IPS-NIHi11 (cell line): ENCODE data around the gene PANK1.

Experiments
- DNase-seq: peaks from one replicate; pipeline ENCODE4 v3.0.0; 2012; ENCODE audit warnings: mixed read lengths, low spot score

PANK1 gene

DNA sequence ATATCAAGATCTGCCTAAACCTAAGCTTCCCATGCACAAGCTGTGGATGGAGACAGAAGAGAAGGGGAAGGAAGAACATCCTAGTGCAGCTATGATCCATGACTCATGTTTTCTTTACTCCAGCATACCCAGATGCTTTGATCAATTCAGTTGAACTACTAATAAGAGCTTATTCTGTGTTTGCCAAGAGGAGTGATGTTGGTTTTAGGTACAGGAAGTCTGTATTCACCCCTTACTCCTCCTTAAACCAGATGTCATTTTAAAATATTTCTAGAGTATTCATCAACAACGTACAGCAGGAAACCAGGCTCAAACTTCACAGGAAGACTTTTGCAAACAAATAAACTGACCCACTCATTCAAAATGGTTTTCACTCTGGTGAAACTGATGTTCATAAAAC, 29.2 kb downstream of the PANK1 start:
- DNase-seq, result no peak

DNA sequence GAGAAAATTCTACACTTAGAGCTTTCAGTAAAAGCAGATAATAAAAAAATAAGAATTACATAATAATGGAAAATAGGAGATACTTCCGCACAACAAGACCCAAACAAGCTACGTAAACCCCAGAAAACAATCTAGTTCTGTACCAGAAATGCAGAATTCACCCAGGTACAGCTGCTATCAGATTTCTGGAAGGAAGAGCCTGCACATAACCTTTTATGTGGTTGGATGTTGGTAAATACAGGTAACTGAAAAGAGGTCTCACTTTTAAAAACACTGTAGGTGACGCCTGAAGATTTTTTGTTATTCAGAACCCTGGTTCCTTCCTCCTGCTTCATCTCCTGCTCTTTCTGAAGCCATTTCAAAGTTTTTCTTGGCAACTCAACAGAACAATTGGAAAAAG, 29.9 kb downstream of the PANK1 start:
- DNase-seq, result no peak

DNA sequence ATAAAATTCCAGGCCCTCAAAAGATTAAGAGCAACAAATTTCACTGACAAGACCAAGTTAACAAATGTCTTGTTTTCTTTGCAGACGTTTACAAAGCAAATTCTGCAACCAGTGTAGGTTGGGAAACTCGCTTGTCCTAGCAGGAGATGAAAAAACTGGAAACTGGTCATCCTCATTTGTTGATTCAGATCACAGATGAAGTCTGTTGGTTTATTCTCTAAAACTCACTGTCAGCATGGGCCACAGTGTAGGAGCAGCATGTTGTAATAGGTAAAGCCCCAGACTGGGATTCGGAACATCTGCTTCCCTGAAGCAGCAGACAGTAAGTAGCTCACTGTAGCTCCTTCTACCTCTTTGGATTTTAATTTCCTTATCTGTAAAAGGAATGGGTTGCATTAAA, 31.5 kb downstream of the PANK1 start:
- DNase-seq, result no peak

- DNase-seq, result no peak
Measured at GRCh38 chr10:89611282-89611681, 33.8 kb downstream of the PANK1 start.

DNA sequence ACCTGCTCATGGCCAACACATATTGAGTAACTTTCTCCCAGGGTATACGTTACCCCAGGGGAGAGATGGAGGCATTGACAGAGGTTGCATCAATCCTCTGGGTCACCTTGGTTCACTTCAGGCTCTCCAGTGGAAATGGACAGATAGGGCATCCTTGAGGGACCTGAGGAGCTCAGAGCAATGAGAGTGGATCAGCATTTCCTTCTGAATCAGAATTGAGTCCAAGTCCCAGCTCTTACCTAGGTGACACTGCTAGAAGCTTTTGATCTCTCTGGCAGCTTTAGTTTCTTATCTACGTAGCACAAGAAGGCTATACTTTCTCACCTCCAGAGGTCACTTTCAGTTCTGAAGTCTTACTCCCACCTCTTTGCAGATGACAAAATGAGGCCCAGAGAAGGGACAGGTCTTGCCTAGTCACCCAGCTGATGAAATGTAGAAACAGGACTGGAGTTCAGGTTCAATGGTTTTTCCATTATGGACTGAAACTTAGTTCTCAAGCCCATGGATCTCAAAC, 35.2 kb downstream of the PANK1 start:
- no peak for DNase-seq

DNA sequence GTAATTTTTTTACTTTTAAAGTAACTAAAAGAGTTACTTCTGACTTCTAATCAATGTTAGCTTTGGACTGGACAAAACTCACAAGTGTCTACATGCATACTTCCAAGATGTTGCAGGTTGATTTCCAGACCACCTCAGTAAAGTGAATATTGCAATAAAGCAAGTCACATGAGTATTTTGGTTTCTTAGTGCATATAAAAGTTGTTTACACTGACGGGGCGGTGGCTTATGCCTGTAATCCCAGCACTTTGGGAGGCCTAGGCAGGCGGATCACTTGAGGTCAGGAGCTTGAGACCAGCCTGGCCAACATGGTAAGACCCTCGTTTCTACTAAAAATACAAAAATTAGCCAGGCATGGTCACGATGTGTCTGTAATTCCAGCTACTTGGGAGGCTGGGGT, 40.8 kb downstream of the PANK1 start:
- no peak for DNase-seq

DNA sequence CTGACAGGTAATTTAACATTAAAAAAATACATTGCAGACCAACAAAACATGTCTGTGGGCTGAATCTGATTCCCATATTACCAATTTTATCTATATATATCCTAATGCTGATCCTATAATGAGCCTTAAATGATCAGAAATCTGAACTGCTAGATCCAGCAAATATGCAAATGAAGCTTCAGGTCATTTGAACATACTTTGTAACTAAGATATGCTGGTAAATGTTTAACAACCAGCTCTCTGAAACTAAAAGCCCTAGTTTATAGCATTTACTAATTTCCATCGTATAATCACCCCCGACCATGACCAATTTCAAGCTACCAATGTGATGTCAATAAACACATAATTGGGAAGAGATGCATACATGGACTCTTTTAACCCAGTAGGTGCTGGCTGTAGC, 42.1 kb downstream of the PANK1 start:
- DNase-seq, result no peak

- DNase-seq, result no peak
Measured at GRCh38 chr10:89601728-89602361, 43.2 kb downstream of the PANK1 start.

GRCh38 chr10:89600041-89600440, 45.0 kb downstream of the PANK1 start:
- no peak for DNase-seq

DNA sequence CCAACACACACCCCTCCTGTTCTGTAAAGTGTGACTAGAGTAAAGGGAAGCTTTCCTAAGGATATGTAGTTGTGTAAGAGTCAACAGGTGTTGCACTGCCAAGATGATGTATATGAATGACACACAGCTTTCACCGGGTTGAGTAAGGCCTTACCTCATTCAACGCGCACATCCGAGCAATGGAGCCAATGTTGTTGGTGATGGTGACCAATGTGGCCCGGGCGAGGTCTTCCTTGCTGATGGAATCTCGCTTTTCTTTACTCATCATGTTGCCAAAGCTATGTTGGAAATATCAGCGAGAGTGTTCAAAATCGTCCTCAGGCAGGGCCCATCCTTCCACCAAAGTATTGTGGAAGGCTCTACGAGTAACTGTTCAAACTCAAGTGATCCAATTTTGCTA, 52.0 kb downstream of the PANK1 start:
- no peak for DNase-seq

DNA sequence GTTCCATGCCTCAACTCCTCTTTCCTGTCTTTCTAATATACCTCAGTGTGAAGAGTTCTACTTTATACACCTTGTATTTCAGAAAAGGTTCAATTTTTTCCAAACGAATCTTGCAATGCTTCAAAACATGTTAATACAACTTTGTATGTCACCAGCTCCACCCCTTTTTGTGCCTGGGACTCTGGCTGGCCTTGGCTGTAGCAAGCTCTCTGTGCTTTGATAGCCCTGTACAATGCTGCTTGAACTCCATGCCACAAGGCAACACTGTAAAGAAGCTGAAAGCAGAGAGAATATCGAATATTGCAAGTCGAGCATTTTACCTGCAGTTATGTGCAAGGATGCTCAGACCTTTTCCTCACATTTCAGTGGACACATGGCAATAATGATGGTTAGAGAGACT, 52.5 kb downstream of the PANK1 start:
- DNase-seq, result no peak

- no peak for DNase-seq
Measured at GRCh38 chr10:89591796-89592271, 53.2 kb downstream of the PANK1 start.

DNA sequence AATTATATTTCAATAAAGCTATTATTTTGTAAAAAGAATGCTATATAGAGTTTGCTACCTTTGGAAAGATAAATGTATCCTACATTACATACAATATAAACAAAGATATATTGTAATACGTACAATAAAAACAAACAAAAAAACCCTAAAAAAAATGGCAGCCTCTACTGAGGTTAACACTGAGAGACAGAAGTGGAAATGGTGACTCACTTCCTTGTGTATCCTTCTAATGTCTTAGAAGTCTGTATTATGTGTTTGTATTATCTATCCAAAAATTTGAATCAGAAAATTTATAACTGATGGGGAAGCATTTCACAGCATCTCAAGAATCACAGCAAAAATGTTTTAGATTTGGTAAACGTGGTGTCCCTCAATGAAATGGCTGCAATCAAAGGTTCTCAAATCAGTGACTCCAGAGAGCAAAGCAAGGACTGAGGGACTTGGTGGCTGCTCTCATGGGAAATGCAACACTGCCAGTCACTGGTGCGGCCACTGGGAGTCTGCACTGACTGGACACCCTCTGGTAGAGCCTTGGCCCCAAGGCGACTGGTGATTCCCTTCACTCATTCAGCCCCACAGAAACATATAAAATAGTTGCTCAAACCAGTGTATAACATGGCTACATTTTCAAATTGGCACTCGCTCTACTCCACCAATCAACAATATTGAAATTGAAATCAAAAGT, 53.8 kb downstream of the PANK1 start:
- no peak for DNase-seq

DNA sequence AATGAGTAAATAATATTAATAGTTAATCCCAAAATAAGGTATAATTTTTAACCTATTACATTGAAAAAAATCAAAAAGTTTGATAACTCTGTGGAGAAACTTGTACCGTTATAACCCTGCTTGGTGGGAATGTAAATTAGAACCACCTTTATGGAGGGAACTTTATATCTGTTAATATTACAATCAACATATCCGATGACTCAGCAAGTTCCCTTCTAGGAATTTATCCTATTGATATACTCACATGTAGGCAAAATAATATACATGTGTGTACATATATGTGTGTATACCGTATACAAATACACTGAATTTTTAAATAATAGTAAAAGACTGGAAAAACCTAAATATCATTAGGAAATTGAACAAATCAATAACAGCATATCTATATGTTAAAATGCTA, 54.7 kb downstream of the PANK1 start:
- DNase-seq, result no peak

DNA sequence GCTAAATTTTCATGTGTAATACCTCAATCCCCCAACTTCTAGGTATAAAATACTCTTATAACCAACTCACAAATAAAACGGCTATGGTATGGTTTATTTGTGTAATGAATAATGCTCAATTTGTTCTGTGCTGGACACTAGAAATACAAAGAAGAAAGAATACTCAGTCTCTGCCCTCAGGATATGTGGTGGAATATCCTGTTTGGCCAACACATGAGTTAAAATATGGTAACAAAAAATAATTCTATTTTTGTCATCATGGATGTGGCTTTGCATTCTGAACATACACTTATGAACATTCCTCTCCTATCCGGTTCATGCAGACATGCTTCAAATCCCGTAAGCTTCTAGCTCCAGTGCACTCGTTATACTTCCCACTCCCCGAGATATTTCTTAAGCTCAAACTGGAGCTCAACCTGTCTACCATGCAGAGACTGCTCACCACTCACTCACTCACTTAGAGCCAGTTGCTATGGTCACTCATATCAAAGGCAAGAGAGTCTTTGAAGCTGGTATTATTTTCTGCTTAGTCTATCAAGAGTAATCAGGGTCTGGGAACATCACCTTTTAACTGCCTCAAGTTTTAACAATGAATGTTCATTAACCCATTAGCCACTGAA, 55.8 kb downstream of the PANK1 start:
- DNase-seq, result no peak

GRCh38 chr10:89588671-89589070, 56.4 kb downstream of the PANK1 start:
- no peak for DNase-seq

GRCh38 chr10:89582022-89582421, 63.0 kb downstream of the PANK1 start:
- no peak for DNase-seq

GRCh38 chr10:89580243-89580642, 64.8 kb downstream of the PANK1 start:
- DNase-seq, result no peak

DNA sequence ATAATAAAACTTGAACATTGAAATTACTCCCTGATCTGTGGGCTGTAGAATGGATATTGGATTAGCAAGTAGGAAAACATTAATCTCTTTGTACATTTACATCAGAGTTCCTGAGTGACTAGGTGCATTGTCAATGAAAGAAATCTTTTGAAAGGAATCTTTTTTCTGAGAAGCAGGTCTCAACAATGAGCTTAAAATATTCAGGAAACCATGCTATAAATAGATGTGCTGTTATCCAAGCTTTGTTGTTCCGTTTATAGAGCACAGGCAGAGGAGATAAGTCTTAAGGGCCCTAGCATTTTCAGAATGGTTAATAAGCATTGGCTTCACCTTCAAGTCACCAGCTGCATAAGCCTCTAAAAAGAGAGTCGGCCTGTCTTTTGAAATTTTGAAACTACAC, 68.3 kb downstream of the PANK1 start:
- DNase-seq, result no peak

DNA sequence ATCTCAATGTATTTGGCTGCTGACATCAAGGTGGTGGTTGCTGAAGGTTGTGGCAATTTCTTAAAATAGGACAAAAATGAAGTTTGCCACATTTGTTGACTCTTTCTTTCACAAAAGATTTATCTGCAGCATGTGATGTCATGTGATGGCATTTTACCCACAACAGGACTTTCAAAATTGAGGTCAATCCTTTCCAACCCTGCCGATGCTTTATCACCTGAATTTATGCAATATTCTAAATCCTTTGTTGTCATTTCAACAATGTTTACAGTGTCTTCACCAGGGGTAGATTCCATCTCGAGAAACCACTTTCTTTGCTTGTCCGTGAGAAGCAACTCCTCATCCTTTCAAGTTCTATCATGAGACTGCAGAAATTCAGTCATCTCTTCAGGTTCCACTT, 69.0 kb downstream of the PANK1 start:
- DNase-seq, result no peak

DNA sequence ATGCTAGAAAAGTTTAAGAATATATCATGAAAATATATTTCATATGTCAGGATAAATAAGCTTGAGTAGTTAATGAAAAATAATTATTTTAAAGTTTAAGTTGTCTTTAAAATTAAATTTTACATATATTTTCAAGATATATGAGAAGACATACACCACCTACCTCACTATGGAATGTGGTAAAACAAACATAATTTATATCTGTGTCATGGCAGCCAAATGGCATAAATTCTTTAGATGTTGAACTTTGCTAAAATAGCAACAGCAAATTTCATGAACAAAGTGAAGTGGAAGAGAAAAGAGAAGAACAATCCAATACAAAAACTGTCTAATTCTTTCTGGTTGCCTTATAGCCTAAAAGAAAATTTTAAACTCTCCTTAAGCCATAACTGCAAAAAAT, 70.0 kb downstream of the PANK1 start:
- DNase-seq, result no peak

DNA sequence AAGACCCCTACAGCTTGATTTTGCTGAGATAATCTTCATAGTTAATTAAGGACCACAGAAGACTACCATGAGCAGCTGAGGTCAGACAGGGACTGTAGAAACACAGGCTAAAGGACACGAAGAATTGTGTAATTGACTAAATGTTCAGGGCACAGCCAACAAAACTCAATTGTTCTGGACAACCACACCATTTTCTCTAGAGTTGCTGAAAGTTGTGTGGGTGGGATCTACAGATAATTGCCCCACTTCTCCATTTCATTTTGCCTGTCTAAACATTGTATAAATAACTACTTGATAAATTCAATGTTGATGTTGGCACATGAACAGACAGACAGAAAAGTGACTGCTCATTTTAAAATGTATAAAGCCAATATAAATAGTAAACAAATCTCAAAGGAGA, 70.7 kb downstream of the PANK1 start:
- no peak for DNase-seq

DNA sequence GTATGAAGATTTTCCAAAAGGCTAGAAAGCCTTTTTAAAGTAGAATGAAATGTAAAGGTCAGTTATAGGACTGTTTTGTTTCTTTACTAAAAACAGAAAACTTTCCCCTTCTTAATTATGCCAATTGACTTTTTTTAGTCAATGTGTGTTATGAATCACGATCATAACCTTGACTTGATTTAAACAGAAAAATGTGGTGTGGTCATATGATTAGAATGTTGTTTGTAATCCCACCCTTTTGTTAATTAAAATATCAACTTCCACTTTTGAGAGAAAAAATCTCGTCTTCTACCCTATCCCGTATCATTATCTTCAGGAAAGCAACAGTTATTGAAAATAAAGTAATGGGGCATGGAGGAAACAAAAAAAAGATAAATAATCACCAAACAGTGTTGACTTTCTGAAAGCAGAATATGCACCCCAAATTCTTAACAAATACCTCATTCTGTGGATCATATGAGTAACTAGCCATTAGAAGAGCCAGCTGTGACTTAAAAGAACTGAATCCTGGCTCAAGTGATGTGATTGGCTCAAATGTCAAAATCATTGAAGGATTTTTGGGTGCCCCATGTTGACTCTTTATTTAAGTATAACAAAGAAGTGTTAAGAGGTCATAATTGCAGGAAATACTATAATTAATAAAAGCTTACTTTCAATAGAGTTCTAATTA, 77.3 kb downstream of the PANK1 start:
- DNase-seq, result no peak
